ENCODE results near the gene BRI3BP.
"Not testable (repeated sequence)": the region's sequence is repeated elsewhere in the genome, so short reads cannot be mapped to it uniquely, and the experiment has no call there.

BRI3BP gene

GRCh38 chr12:125056306-125056705, 62.9 kb downstream of the BRI3BP start:
- no peak for DNase-seq (ENCODE audit: extremely low read depth, low read depth)
- TF ChIP-seq, protein P1, sequence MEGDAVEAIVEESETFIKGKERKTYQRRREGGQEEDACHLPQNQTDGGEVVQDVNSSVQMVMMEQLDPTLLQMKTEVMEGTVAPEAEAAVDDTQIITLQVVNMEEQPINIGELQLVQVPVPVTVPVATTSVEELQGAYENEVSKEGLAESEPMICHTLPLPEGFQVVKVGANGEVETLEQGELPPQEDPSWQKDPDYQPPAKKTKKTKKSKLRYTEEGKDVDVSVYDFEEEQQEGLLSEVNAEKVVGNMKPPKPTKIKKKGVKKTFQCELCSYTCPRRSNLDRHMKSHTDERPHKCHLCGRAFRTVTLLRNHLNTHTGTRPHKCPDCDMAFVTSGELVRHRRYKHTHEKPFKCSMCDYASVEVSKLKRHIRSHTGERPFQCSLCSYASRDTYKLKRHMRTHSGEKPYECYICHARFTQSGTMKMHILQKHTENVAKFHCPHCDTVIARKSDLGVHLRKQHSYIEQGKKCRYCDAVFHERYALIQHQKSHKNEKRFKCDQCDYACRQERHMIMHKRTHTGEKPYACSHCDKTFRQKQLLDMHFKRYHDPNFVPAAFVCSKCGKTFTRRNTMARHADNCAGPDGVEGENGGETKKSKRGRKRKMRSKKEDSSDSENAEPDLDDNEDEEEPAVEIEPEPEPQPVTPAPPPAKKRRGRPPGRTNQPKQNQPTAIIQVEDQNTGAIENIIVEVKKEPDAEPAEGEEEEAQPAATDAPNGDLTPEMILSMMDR (IDR thresholded peaks at IDR 0.05; ENCODE audit: low read depth, low read length), result no peak

DNA sequence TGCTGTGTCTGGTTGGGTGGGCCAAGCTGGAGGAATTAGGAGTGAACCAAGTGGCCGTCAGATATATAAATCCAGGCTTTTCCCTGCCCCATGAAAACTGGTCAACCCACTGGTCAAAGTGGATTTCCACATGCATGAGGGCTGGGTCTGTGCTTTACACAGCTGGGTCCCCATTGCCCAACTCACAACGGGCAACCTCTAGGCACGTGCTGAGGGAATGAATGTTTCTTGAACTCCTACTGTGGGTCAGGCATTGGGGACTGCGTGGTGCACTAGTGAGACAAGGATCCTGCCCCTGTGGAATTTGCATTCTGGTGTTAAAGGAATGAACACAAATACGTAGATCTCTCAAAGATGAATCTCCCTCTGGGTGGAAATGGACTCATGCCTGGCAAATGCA, 64.3 kb downstream of the BRI3BP start:
- TF ChIP-seq, protein P1 (IDR thresholded peaks at IDR 0.05; ENCODE audit: low read depth, low read length), result no peak
- DNase-seq (ENCODE audit: extremely low read depth, low read depth), result no peak

- TF ChIP-seq, protein P1 (IDR thresholded peaks at IDR 0.05; ENCODE audit: low read depth, low read length), result no peak
- DNase-seq (ENCODE audit: extremely low read depth, low read depth), result no peak
These were observed 67.8 kb downstream of the BRI3BP start for GRCh38 chr12:125061229-125061628.

- not testable (repeated sequence) for DNase-seq (ENCODE audit: extremely low read depth, low read depth)
These were observed 70.1 kb downstream of the BRI3BP start for GRCh38 chr12:125063522-125063921.

- DNase-seq (ENCODE audit: extremely low read depth, low read depth), result no peak
- TF ChIP-seq, protein P1 (IDR thresholded peaks at IDR 0.05; ENCODE audit: low read depth, low read length), result no peak
These were observed 71.0 kb downstream of the BRI3BP start for GRCh38 chr12:125064492-125064891.

DNA sequence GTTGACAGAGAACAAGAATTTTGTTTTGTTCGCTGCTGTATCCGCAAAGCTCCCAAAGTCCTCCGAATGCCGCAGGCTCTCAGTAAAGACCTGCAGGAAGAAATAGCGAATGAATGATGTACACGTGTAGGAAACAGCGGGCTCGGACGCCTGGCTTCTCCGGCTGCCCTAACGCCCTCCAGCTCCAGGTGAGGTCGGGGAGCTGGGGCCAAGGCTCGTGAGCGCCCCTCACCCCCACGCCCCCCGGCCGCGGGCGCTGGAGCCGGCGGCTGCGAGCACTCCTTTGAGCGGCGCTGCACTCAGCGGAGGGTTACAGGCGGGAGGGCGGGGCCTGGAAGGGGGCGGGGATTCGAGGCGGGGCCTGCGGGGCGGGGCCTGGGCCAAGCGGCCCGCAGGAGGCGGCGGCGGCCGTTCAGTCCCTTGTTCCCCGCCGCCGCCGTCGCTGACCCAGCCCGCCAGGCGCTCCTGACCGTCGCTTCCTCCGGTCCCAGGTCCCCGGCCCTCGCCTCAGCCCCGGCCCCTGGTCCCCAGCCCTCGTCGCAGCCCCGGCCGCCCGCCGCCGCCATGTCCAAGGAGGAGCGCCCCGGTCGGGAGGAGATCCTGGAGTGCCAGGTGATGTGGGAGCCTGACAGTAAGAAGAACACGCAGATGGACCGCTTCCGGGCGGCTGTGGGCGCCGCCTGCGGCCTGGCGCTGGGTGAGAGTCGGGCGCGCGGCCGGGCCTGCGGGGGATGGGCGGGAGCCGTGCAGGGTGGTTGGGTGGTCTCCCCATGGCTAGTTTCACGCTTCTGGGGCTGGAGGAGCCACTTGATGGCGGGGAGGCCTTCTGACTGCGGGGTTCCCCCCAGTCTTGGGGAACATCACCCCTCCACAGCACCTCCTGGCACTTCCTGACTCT, 71.8 kb downstream of the BRI3BP start, which contains the start of gene AACS:
TSS of gene AACS (plus strand) at position 415 of the 898 bp plus-strand sequence. CDS start at position 565, 150 bp downstream.
- peak; percentile 30 for DNase-seq (ENCODE audit: extremely low read depth, low read depth)

DNA sequence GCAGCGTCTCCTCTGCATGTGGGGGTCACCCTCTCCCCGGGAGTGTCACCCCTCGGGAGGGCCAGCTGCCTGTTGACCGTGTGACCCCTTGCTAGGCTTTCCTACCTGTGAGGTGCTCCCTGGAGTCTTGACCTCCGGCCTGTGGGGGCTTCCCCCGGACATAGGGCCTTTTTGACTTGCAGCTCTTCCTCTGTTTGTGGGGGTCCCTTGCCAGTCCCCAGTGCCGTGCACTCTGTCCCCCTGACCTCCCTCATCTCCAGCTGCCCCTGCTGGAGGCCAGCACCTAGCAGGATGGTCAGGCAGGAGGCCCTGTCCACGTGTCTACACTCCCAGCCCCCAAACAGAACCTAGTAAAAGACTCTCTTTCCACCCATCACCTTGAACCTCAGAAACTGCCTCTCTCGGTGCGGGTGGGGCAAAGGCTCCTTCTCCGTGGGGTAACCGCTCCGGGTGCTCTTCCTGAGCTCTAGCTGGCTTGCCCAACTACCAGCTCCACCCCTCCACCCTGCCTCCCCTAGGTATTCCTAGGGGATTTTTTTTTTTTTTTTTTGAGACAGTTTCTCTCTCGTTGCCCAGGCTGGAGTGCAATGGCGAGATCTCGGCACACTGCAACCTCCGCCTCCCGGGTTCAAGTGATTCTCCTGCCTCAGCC, 72.6 kb downstream of the BRI3BP start:
- TF ChIP-seq, protein P1 (IDR thresholded peaks at IDR 0.05; ENCODE audit: low read depth, low read length), result no peak
- no peak for DNase-seq (ENCODE audit: extremely low read depth, low read depth)

More for the DNA sequence above, 71.8 kb downstream of the BRI3BP start, which contains the start of gene AACS:
- TF ChIP-seq, protein P1 (IDR thresholded peaks at IDR 0.05; ENCODE audit: low read depth, low read length), result no peak; the same call in 1 of the 2 replicates
